ENCODE measurements around the gene USP21. TPM values are rescaled to one million over a fixed set of nuclear protein-coding genes. Genes with fewer than 3 reads are reported as not detected.
A peak's percentile ranks its signal among the peaks of the same experiment; 100 is the strongest.

The USP21 gene
- total and polyA plus RNA-seq, 9 of the 15 experiments (the other 6 are each of a cell fraction or from before 2014, with no cell fraction given), result 4.9 to 52.4 (median 21.6) TPM

DNA sequence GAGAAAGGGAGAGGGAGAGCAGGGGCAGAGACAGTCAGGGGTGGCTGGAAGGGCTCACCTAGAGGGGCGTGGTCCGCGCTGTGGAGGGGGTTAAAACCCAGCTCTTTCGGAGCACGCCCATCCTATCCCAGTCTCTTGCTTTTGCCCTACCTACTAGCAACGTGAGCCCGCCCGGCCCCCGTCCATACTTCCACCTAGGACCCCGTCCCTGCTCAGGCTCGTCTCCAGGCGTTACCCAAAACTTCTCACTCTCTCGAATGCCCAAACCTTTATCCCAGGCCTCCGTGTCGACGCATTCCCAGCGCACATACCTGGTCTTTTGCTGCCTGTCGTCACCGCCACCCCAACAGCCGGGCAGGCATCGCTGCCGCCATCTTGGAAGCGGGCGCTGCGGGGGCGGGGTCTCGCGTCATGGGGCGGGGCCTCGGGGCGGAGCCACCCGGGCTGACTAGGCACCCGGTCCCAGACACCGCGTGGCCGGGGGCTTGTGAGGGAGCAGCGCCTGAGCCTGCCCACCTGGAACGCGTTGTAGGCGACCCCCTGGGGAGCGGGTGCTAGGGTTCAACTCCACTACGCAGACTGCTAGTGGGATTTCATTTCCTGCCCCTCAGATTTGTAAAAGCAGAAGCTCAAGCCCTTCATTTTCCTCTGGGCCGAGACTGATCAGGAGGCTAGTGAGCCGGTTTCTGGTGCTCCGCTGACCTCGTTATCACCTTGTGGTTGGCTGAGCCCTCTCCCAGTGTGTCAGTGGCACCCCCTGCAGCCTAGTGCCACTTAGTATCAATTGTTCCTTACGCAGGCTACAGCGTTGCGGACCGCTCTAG lies 18.0 kb downstream of the USP21 start, which contains the start of gene B4GALT3 (continued):
- TF ChIP-seq, protein P1, sequence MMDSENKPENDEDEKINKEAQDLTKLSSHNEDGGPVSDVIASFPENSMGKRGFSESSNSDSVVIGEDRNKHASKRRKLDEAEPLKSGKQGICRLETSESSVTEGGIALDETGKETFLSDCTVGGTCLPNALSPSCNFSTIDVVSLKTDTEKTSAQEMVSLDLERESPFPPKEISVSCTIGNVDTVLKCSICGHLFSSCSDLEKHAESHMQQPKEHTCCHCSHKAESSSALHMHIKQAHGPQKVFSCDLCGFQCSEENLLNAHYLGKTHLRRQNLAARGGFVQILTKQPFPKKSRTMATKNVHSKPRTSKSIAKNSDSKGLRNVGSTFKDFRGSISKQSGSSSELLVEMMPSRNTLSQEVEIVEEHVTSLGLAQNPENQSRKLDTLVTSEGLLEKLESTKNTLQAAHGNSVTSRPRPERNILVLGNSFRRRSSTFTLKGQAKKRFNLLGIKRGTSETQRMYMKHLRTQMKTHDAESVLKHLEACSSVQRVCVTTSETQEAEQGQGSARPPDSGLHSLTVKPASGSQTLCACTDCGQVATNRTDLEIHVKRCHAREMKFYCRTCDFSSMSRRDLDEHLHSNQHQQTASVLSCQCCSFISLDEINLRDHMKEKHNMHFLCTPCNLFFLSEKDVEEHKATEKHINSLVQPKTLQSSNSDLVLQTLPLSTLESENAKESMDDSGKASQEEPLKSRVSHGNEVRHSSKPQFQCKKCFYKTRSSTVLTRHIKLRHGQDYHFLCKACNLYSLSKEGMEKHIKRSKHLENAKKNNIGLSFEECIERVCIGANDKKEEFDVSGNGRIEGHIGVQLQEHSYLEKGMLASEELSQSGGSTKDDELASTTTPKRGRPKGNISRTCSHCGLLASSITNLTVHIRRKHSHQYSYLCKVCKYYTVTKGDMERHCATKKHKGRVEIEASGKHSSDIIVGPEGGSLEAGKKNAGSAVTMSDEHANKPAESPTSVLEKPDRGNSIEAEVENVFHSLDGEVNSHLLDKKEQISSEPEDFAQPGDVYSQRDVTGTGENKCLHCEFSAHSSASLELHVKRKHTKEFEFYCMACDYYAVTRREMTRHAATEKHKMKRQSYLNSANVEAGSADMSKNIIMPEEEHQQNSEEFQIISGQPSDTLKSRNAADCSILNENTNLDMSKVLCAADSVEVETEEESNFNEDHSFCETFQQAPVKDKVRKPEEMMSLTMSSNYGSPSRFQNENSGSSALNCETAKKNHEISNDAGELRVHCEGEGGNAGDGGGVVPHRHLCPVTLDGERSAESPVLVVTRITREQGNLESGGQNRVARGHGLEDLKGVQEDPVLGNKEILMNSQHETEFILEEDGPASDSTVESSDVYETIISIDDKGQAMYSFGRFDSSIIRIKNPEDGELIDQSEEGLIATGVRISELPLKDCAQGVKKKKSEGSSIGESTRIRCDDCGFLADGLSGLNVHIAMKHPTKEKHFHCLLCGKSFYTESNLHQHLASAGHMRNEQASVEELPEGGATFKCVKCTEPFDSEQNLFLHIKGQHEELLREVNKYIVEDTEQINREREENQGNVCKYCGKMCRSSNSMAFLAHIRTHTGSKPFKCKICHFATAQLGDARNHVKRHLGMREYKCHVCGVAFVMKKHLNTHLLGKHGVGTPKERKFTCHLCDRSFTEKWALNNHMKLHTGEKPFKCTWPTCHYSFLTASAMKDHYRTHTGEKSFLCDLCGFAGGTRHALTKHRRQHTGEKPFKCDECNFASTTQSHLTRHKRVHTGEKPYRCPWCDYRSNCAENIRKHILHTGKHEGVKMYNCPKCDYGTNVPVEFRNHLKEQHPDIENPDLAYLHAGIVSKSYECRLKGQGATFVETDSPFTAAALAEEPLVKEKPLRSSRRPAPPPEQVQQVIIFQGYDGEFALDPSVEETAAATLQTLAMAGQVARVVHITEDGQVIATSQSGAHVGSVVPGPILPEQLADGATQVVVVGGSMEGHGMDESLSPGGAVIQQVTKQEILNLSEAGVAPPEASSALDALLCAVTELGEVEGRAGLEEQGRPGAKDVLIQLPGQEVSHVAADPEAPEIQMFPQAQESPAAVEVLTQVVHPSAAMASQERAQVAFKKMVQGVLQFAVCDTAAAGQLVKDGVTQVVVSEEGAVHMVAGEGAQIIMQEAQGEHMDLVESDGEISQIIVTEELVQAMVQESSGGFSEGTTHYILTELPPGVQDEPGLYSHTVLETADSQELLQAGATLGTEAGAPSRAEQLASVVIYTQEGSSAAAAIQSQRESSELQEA (IDR thresholded peaks at IDR 0.05; ENCODE audit: low read depth), result peak; percentile 94
- TF ChIP-seq ZNF778 (CRISPR knock-in tag; IDR thresholded peaks at IDR 0.05) (no peak), RUNX1 (IDR thresholded peaks at IDR 0.05; ENCODE audit: low read depth) (0 out of 2 replicates have a peak, but pooled peaks have one; percentile 24), HMGN3 (IDR thresholded peaks at IDR 0.05; ENCODE audit: borderline replicate concordance, extremely low read depth, insufficient read length, low read depth, low read length) (peak; percentile 72), ZNF584 (CRISPR knock-in tag; IDR thresholded peaks at IDR 0.05; ENCODE audit: low read depth) (0 out of 2 replicates have a peak, but pooled peaks have one; percentile 32), POLR2AphosphoS2 (IDR thresholded peaks at IDR 0.05; ENCODE audit: low read length) (peak; percentile 45; the same call in 1 of the 2 replicates), TRIM24 (IDR thresholded peaks at IDR 0.05) (peak in 1 of 2 experiments; percentile 17; a peak in 1 of 4 replicates), ELF4 (CRISPR knock-in tag; IDR thresholded peaks at IDR 0.05) (peak; percentile 56; the same call in 1 of the 2 replicates), HNRNPLL (IDR thresholded peaks at IDR 0.05; ENCODE audit: low read depth, low read length, poor library complexity, severe bottlenecking) (peak; percentile 85), ARID2 (IDR thresholded peaks at IDR 0.05) (no peak), HSF4 (CRISPR knock-in tag; IDR thresholded peaks at IDR 0.05; ENCODE audit: borderline replicate concordance) (no peak), ZC3H11A (IDR thresholded peaks at IDR 0.05; ENCODE audit: low read depth, low read length) (no peak), BCL6 (CRISPR knock-in tag; IDR thresholded peaks at IDR 0.05) (no peak)
- TF ChIP-seq, protein P2, sequence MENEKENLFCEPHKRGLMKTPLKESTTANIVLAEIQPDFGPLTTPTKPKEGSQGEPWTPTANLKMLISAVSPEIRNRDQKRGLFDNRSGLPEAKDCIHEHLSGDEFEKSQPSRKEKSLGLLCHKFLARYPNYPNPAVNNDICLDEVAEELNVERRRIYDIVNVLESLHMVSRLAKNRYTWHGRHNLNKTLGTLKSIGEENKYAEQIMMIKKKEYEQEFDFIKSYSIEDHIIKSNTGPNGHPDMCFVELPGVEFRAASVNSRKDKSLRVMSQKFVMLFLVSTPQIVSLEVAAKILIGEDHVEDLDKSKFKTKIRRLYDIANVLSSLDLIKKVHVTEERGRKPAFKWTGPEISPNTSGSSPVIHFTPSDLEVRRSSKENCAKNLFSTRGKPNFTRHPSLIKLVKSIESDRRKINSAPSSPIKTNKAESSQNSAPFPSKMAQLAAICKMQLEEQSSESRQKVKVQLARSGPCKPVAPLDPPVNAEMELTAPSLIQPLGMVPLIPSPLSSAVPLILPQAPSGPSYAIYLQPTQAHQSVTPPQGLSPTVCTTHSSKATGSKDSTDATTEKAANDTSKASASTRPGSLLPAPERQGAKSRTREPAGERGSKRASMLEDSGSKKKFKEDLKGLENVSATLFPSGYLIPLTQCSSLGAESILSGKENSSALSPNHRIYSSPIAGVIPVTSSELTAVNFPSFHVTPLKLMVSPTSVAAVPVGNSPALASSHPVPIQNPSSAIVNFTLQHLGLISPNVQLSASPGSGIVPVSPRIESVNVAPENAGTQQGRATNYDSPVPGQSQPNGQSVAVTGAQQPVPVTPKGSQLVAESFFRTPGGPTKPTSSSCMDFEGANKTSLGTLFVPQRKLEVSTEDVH (IDR thresholded peaks at IDR 0.05; ENCODE audit: low read depth, partially characterized antibody), result no peak
- TF ChIP-seq, protein P3, sequence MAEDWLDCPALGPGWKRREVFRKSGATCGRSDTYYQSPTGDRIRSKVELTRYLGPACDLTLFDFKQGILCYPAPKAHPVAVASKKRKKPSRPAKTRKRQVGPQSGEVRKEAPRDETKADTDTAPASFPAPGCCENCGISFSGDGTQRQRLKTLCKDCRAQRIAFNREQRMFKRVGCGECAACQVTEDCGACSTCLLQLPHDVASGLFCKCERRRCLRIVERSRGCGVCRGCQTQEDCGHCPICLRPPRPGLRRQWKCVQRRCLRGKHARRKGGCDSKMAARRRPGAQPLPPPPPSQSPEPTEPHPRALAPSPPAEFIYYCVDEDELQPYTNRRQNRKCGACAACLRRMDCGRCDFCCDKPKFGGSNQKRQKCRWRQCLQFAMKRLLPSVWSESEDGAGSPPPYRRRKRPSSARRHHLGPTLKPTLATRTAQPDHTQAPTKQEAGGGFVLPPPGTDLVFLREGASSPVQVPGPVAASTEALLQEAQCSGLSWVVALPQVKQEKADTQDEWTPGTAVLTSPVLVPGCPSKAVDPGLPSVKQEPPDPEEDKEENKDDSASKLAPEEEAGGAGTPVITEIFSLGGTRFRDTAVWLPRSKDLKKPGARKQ (CRISPR knock-in tag; IDR thresholded peaks at IDR 0.05), result no peak
